Measurements from ENCODE around the gene TRMT10C.

Gene TRMT10C

GRCh38 chr3:101518421-101518871, 43.2 kb upstream of the TRMT10C start:
- ChIA-PET POLR2A (interaction anchor here (1.0 kb wide), 1 partner anchor 137 kb away, joined by 3 read pairs; no protein-coding TSS in a partner anchor), CTCF (interaction anchor here (0.7 kb wide), 1 partner anchor 116 kb away, joined by 4 read pairs; no protein-coding TSS in a partner anchor)
- no peak for DNase-seq (ENCODE audit: extremely low spot score)
- TF ChIP-seq NFRKB (IDR thresholded peaks at IDR 0.05): no peak
- TF ChIP-seq FOXA1 (IDR thresholded peaks at IDR 0.05): no peak
- no peak for TF ChIP-seq FOXM1 (IDR thresholded peaks at IDR 0.05; ENCODE audit: borderline replicate concordance)
- no peak for TF ChIP-seq TARDBP (IDR thresholded peaks at IDR 0.05)
- TF ChIP-seq FOXK2 (IDR thresholded peaks at IDR 0.05): no peak

DNA sequence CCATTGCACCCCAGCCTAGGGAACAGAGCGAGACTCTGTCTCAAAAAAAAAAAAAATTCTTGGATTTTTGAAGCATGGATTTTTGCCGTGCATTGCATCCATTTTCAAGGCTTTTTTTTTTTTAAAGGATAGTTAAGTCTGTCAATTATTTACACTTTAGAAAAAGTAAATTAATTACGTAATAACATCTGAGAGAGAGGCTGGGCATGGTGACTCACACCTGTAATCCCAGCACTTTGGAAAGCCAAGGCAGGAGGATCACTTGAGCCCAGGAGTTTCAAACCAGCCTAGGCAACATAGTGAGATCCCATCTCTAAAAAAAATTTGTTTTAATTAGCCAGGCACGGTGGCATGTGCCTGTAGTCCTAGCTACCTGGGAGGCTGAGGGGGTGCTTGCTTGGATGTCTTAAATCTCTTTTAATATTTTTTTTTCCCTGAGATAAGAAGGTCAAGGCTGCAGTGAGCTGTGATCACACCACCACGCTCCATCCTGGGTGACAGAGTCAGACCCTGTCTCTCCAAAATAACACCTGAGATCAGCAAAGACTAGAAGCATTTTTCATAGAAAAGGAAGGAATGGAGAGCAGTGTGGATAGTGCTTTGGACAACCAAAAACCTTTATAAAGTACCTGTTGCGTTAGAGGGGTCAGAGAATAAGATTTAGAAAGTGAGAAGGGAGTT, 41.8 kb upstream of the TRMT10C start:
- DNase-seq (ENCODE audit: extremely low spot score): no peak
- TF ChIP-seq ARNT (IDR thresholded peaks at IDR 0.05): no peak
- TF ChIP-seq SUZ12 (IDR thresholded peaks at IDR 0.05): no peak
- TF ChIP-seq LEF1 (IDR thresholded peaks at IDR 0.05; ENCODE audit: borderline replicate concordance): no peak
- TF ChIP-seq SP1 (IDR thresholded peaks at IDR 0.05): no peak
- no peak for TF ChIP-seq ELF4 (IDR thresholded peaks at IDR 0.05)
- no peak for TF ChIP-seq NFRKB (IDR thresholded peaks at IDR 0.05)
- no peak for TF ChIP-seq HDGF (IDR thresholded peaks at IDR 0.05; ENCODE audit: borderline replicate concordance)
- CTCF ChIA-PET: no interaction called here
- POLR2A ChIA-PET: interaction anchor here (1.0 to 2.6 kb wide), 2 partner anchors 7 to 138 kb away, joined by 3 to 6 read pairs; partner anchors contain the start of gene SENP7

DNA sequence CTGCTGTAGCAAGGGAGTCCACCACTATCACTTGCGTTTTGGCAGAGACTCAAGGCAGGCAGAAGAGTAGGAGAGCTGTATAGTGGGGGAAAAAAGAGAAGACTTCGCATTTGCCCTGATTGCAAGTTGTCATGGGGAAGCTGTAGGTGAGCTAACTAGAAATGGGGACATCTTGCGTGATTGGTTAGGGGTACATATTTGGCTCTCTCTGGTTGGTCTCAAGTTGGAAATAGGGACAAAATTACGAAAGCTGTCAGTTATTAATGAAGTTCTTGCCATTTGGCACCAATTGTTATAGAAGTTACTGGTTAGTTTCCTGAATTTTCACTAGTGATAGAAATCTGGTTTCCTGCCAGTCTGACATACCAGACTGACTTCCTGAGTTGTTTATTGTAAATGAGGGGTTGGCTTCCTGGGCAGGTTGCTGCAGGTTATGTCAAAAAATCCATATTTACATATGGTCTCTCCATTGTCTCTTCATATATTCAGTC, 40.4 kb upstream of the TRMT10C start:
- TF ChIP-seq FOXK2 (IDR thresholded peaks at IDR 0.05) (no peak), HDGF (IDR thresholded peaks at IDR 0.05; ENCODE audit: borderline replicate concordance) (no peak), L3MBTL2 (conservative IDR thresholded peaks at IDR 0.05) (no peak), FOXM1 (IDR thresholded peaks at IDR 0.05; ENCODE audit: borderline replicate concordance) (no peak), FOXA1 (IDR thresholded peaks at IDR 0.05) (no peak), TARDBP (IDR thresholded peaks at IDR 0.05) (no peak), SUZ12 (IDR thresholded peaks at IDR 0.05) (no peak), PKNOX1 (IDR thresholded peaks at IDR 0.05) (no peak), BHLHE40 (IDR thresholded peaks at IDR 0.05; ENCODE audit: borderline replicate concordance) (no peak), ELF4 (IDR thresholded peaks at IDR 0.05) (no peak), CTBP1 (IDR thresholded peaks at IDR 0.05; ENCODE audit: borderline replicate concordance) (no peak), ARNT (IDR thresholded peaks at IDR 0.05) (no peak), SP1 (IDR thresholded peaks at IDR 0.05) (no peak), ZNF384 (IDR thresholded peaks at IDR 0.05) (no peak), LEF1 (IDR thresholded peaks at IDR 0.05; ENCODE audit: borderline replicate concordance) (no peak), NFRKB (IDR thresholded peaks at IDR 0.05) (no peak)
- CTCF ChIA-PET: no interaction called here
- DNase-seq (ENCODE audit: extremely low spot score): no peak
- POLR2A ChIA-PET: interaction anchor here (1.7 to 2.6 kb wide), 2 partner anchors 9 to 53 kb away, joined by 5 to 6 read pairs; partner anchors contain the start of genes PCNP and SENP7

- no peak for DNase-seq (ENCODE audit: extremely low spot score)
- ChIA-PET POLR2A (no interaction called here), CTCF (no interaction called here)
- TF ChIP-seq TARDBP (IDR thresholded peaks at IDR 0.05) (no peak), L3MBTL2 (conservative IDR thresholded peaks at IDR 0.05) (no peak), LEF1 (IDR thresholded peaks at IDR 0.05; ENCODE audit: borderline replicate concordance) (no peak), SP1 (IDR thresholded peaks at IDR 0.05) (no peak), NFRKB (IDR thresholded peaks at IDR 0.05) (no peak), PKNOX1 (IDR thresholded peaks at IDR 0.05) (no peak), ELF4 (IDR thresholded peaks at IDR 0.05) (no peak), FOXA1 (IDR thresholded peaks at IDR 0.05) (no peak), ZNF384 (IDR thresholded peaks at IDR 0.05) (no peak), SUZ12 (IDR thresholded peaks at IDR 0.05) (no peak), HDGF (IDR thresholded peaks at IDR 0.05; ENCODE audit: borderline replicate concordance) (no peak), FOXM1 (IDR thresholded peaks at IDR 0.05; ENCODE audit: borderline replicate concordance) (no peak), FOXK2 (IDR thresholded peaks at IDR 0.05) (no peak), BHLHE40 (IDR thresholded peaks at IDR 0.05; ENCODE audit: borderline replicate concordance) (no peak), ARNT (IDR thresholded peaks at IDR 0.05) (no peak), CTBP1 (IDR thresholded peaks at IDR 0.05; ENCODE audit: borderline replicate concordance) (no peak)
Measured at GRCh38 chr3:101527441-101527840, 34.2 kb upstream of the TRMT10C start.

- no peak for DNase-seq (ENCODE audit: extremely low spot score)
- no peak for TF ChIP-seq SUZ12 (IDR thresholded peaks at IDR 0.05)
- no peak for TF ChIP-seq FOXK2 (IDR thresholded peaks at IDR 0.05)
- no peak for TF ChIP-seq L3MBTL2 (conservative IDR thresholded peaks at IDR 0.05)
- TF ChIP-seq ARNT (IDR thresholded peaks at IDR 0.05): no peak
- TF ChIP-seq SP1 (IDR thresholded peaks at IDR 0.05): no peak
- TF ChIP-seq BHLHE40 (IDR thresholded peaks at IDR 0.05; ENCODE audit: borderline replicate concordance): no peak
- TF ChIP-seq ZNF384 (IDR thresholded peaks at IDR 0.05): no peak
- no peak for TF ChIP-seq LEF1 (IDR thresholded peaks at IDR 0.05; ENCODE audit: borderline replicate concordance)
- TF ChIP-seq ELF4 (IDR thresholded peaks at IDR 0.05): no peak
- no peak for TF ChIP-seq HDGF (IDR thresholded peaks at IDR 0.05; ENCODE audit: borderline replicate concordance)
- no peak for TF ChIP-seq FOXA1 (IDR thresholded peaks at IDR 0.05)
- ChIA-PET POLR2A (no interaction called here), CTCF (no interaction called here)
Measured at GRCh38 chr3:101527906-101528305, 33.8 kb upstream of the TRMT10C start.

DNA sequence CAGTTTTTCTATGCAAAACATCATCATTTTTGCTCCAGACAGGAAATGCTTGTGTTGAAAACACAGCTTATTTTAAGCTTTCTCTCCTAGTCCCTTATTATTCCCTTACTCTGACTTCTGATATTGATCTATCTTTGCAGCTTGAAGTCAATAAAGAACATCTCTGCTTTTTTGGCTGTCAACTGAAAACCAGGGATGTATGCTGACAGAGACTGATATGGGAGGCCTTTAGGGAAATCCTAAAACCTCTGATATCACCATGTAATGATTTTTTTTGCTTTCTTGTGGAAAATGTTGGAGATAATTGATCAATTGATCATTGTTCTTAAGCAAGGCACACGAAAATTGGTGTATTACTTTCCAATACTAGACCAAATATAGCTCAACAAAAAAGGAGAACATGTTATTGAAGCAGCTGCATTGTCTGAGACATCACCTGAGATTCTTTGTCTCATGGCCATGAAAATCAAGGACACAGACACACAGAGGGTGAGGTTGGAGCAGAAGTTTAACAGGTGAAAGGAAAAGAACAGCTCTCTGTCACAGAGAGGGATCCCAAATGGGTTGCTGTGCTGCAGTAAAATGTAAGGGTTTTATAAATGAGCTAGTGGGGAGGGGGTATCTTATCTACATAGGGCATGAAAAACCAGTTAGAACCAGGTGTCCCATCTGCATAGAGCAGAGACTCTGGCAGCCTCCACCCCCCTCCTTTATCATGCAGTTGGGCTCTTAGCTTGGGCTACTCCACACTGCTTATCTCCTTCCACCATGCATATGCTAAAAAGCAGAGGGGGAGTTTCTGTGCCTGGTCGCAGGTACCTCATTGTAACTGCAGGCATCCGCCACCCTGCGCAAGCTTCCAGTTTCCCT, 31.6 kb upstream of the TRMT10C start:
- no peak for DNase-seq (ENCODE audit: extremely low spot score)
- ChIA-PET CTCF (no interaction called here), POLR2A (no interaction called here)
- TF ChIP-seq TARDBP (IDR thresholded peaks at IDR 0.05): no peak
- TF ChIP-seq ELF4 (IDR thresholded peaks at IDR 0.05): no peak
- no peak for TF ChIP-seq BHLHE40 (IDR thresholded peaks at IDR 0.05; ENCODE audit: borderline replicate concordance)
- TF ChIP-seq ZNF384 (IDR thresholded peaks at IDR 0.05): no peak
- no peak for TF ChIP-seq ARNT (IDR thresholded peaks at IDR 0.05)
- no peak for TF ChIP-seq SP1 (IDR thresholded peaks at IDR 0.05)
- no peak for TF ChIP-seq PKNOX1 (IDR thresholded peaks at IDR 0.05)
- TF ChIP-seq LEF1 (IDR thresholded peaks at IDR 0.05; ENCODE audit: borderline replicate concordance): no peak
- TF ChIP-seq NFRKB (IDR thresholded peaks at IDR 0.05): no peak
- no peak for TF ChIP-seq CTBP1 (IDR thresholded peaks at IDR 0.05; ENCODE audit: borderline replicate concordance)
- TF ChIP-seq HDGF (IDR thresholded peaks at IDR 0.05; ENCODE audit: borderline replicate concordance): no peak
- no peak for TF ChIP-seq FOXA1 (IDR thresholded peaks at IDR 0.05)
- TF ChIP-seq FOXK2 (IDR thresholded peaks at IDR 0.05): no peak
- TF ChIP-seq FOXM1 (IDR thresholded peaks at IDR 0.05; ENCODE audit: borderline replicate concordance): no peak
- TF ChIP-seq L3MBTL2 (conservative IDR thresholded peaks at IDR 0.05): no peak
- no peak for TF ChIP-seq SUZ12 (IDR thresholded peaks at IDR 0.05)
